Testis (tissue), 2 donors: ENCODE results near the gene C5orf15.

ENCODE experiments used
- POLR2A ChIP-seq: fragments of 450-650 bp; IDR thresholded peaks from one replicate; pipeline ENCODE4 v1.6.1; 2017; ENCODE audit warnings: antibody characterized with exemption, mild to moderate bottlenecking, moderate library complexity
- TF ChIP-seq, protein P1 (sequence below), 3 experiments: fragments of 450-650 bp in 2 of 3; fragments of 200-600 bp in 1 of 3; sonication (generic) in 1 of 3; IDR thresholded peaks; one replicate each; pipeline ENCODE4 v1.5.1; 2016 to 2019; ENCODE audit warnings: antibody characterized with exemption in 3 of 3, mild to moderate bottlenecking in 2 of 3, moderate library complexity in 1 of 3

DNA sequence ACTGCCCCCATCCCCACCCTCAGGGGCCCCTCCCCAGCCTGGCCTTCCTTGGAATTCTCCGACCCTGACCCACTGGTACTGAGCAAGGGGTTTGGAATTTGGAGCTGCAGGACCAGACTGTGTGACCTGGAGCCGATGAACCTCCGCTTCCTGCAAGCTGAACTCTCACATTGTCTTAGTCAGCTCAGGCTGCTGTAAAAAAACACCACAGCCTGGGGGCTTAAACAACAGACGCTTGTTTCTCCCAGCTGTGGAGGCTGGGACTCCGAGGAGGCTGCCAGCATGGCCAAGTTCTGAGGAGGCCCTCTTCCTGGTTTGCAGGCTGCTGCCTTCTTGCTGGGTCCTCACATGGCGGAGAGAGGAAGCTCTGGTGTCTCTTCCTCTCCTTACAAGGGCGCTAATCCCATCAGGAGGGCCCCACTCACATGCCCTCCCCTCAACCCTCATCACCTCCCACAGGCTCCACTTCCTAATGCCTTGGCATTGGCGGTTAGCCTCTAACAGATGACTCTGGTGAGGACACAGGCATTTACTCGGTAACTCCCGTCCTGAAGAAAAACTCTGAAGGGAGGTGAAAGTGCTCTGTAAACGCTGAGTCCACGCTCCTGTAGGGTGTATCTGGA is 42.4 kb downstream of the C5orf15 start:
- no peak for TF ChIP-seq POLR2A
- TF ChIP-seq, protein P1, sequence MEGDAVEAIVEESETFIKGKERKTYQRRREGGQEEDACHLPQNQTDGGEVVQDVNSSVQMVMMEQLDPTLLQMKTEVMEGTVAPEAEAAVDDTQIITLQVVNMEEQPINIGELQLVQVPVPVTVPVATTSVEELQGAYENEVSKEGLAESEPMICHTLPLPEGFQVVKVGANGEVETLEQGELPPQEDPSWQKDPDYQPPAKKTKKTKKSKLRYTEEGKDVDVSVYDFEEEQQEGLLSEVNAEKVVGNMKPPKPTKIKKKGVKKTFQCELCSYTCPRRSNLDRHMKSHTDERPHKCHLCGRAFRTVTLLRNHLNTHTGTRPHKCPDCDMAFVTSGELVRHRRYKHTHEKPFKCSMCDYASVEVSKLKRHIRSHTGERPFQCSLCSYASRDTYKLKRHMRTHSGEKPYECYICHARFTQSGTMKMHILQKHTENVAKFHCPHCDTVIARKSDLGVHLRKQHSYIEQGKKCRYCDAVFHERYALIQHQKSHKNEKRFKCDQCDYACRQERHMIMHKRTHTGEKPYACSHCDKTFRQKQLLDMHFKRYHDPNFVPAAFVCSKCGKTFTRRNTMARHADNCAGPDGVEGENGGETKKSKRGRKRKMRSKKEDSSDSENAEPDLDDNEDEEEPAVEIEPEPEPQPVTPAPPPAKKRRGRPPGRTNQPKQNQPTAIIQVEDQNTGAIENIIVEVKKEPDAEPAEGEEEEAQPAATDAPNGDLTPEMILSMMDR (IDR thresholded peaks at IDR 0.05), result no peak
